CMK (cell line): Measurements from ENCODE around the gene ENG.
"Not testable (repeated sequence)": the region's sequence is repeated elsewhere in the genome, so short reads cannot be mapped to it uniquely, and the experiment has no call there.

ENCODE experiments used
- DNase-seq: peaks from one replicate; pipeline ENCODE4 v3.0.0-alpha.2; 2010; ENCODE audit warnings: low read depth

Gene ENG

GRCh38 chr9:127865645-127866464 is 11.4 kb upstream of the ENG start:
- DNase-seq, result no peak

GRCh38 chr9:127863191-127863621 is 8.7 kb upstream of the ENG start:
- DNase-seq, result no peak

DNA sequence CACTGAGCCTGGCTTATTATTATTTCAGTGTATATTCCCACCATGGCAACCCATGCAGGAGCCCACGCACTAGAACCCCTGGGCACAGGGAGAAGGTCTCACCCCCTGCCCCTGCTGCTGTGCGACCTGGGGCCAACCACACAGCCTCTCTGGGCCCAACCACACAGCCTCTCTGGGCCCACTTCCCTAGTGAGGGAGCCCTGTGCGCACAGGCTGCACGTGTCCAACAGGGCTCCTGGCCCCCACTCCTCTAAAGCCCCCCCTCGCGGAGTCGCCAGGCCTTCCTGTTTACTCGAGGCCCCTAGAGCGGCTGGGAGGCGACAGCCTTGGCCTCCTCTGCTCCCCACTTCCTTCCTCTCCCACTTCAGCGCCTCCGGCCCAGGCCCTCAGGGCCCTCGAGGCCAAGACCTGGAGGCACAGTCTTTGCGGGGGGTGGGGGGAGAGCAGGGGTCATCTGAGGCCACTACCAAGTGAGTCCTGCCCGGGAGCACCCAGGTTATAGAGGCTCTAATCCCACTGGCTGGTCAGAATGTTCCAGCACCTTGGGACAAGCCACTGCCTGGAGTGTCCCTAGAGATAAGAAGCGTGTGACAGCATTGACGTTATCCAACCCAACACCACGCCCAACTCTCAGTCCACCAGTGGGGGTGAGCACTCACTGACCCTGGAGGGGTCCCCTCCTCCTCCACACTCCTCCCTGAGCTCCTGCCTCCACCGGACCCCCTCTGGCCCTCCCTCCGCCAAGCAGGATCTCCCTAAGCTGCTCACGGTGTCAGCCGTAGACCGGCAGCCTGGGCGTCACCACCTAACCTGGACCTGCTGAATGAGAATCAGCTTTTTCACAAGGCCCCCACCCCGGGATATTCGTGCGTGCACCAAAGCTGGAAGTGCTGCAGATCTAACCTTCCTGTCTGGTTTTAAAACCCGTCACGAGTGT is 7.9 kb upstream of the ENG start:
- peak; percentile 96 for DNase-seq

DNA sequence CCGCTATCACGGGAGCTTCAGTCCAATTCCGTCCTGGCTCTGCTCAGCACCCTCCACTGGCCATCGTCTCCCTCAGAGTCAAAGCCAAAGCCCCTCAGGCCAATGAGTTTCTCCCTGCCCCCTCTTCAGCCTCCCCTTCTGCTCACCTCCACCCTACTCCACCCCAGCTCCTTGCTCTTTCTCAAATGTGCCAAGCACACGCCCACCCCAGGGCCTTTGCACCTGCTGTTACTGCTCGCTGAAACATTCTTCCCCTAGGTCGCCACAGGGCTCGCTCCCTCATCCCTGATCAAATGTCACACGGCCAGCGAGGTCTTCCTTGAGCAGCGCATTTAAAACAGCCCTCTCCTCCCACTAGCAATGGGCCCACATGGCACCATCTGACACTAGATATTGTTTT is 6.3 kb upstream of the ENG start:
- no peak for DNase-seq

GRCh38 chr9:127860260-127860659 is 5.8 kb upstream of the ENG start:
- no peak for DNase-seq

DNA sequence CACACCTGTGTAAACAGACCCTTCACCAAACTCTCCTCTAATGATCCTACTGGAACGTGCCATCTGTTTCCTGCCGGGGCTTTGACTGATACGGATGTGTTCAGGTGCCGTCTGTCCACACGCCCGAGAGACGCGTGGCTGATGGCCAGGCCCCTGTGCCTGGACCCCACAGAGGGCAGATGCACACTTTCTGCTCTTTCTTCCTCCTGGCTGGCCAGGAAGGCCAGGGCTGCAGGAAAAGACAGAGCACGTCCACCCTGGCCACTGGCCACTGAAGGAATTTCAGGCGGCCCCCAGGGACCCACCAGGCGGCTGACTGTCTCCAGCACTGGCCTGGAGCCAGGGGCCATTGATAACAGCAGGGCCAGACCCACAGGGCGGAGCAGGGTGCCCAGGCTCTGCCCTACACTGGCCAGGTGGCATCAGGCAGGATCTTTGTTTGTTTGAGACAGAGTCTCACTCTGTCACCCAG is 3.6 kb upstream of the ENG start:
- peak; percentile 48 for DNase-seq

DNA sequence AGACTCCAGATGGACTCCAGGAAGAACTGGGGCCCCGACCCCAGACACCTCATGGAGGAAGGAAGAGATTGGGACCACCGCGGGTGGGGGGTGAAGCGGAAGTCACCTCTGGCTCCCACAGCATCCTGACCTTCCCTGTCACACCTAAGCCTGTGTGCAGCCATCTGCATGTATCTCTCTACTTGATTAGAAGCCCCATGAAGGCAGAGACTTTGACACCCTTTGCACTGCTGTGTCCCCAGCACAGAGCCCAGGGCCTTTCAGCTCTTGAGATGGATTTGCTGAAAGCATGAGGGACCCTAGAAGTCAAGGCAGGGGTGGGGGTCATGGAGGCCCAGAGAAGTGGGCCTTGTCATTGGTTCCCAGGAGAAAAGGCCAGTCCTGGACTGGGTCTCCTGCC is 2.8 kb upstream of the ENG start:
- DNase-seq, result no peak

GRCh38 chr9:127856729-127857116 is 2.3 kb upstream of the ENG start:
- DNase-seq, result no peak

DNA sequence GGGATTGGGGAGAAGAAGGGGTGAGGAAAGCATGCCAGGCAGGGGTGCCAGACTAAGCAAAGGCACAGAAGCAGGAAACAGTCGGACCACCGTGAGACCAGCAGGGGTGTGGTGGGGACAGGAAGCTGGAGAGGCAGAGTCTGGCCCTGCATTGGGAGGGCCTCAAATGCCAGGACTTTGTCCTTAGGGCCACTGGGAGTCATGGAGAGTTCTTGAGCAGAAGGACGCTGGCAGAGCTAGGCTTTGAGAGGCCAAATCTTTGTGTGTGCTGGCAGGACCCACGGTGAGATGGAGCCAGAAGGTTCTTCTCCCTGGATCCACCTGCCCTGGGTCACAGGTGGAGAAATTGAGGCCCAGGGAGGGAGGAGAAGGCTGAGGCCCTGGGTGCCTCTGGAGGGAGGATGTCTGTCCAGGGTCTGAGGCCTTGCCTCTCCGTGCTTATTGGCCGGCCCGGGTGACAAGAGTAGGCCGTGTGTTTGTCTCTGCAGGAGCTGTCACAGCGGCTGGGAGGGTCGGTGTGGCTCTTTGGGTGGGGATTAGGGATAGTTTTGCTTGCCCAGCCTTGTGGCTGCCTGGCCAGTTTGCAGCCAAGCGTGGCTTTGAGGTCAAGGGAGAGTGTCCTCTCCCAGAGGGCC is 1.8 kb upstream of the ENG start:
- DNase-seq, result no peak

DNA sequence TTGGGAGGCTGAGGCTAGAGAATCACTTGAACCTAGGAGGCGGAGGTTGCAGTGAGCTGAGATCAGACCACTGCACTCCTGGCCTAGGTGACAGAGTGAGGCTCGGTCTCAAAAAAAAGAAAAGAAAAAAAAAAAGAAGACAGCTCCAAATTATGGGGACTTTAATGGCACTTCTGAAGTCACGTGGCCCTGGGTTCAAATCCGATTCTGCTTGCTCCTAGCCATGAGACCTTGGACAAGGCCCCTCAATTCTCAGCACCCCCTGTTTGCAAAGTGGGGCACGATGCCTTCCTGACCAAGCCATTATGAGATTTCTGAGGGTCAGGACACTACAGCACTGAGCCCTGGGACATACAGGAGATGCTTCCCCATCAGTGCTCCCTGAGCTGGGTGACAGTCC is 1.1 kb upstream of the ENG start:
- no peak for DNase-seq

GRCh38 chr9:127854960-127855359 is 502 bp upstream of the ENG start:
- no peak for DNase-seq

GRCh38 chr9:127853312-127854183 is 910 bp downstream of the ENG start:
- no peak for DNase-seq

- no peak for DNase-seq
Measured at GRCh38 chr9:127852829-127853228, 1.6 kb downstream of the ENG start.

GRCh38 chr9:127850286-127850830 is 4.1 kb downstream of the ENG start:
- DNase-seq, result no peak

DNA sequence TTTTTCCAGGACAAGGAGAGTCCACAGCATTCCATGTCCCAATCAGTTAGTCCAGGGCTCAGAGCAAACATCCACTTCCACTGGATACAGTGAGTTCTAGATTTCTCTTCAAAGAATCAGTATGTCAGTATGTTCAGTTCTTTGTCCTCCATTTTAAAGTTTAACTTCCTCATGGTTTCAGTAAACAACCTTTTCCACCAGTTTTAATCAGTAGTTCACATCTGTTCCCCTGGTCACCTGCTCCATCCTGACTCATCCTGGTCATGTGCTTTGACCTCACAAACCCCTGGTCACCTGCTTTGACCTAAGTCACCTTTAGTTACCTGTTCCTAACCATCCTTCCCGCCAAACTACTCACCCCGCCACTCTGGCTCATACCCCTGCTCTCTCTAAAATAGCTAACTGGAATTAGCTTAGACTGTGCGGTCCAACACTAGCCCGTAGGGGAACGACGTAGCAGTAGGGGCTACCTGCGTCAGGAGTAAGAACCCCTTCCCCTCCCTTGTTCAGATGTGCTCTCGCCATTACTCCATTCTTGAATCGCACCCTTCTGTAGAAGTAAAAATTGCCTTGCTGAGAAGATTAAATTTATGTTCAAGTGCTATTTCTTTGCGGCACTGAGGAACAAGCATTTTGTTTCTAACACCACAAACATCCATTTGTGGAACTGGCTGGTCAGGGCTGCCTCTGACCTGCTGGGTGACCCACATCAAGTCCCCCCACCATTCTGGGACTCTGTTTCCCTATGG is 5.5 kb downstream of the ENG start:
- no peak for DNase-seq

DNA sequence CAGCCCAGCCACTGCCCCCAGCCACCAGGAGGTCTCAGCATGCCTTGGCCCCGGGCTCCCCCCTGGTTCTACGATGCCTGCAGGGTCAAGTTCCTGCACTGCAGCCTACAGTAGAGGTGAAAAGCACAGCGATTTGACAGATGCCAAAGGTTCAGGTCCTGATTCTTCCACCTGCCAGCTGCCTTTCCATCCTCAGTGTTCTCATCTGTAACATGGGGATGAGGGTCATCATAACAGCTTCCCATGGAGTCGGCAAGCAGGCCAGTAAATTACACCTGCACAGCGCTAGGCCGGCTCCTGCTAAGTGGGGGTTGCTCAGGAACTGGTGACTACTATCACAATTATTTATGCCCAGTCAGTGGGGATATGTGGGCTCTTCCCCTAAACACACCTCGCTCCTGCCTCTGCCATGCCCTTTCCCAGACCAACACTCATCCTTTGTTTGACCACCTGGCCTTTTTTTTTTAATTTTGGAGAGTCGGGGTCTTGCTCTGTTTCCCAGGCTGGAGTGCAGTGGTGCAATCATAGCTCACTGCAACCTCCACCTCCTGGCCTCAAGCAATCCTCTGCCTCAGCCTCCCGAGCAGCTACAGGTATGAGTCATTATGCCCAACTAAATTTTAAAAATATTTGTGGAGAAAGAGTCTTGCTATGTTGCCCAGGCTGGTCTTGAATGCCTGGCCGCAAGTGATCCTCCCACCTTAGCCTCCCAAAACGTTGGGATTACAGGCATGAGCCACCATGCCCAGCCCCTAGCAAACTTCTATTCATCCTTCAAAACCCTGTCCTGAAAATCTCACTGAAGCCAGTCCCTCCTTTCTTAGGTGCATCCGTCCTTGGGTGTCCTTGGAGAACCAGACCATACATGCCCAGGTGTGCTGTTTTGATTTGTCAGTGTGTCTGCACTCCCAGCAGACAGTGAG is 6.4 kb downstream of the ENG start:
- DNase-seq, result no peak

GRCh38 chr9:127847178-127847510 is 7.3 kb downstream of the ENG start:
- no peak for DNase-seq

DNA sequence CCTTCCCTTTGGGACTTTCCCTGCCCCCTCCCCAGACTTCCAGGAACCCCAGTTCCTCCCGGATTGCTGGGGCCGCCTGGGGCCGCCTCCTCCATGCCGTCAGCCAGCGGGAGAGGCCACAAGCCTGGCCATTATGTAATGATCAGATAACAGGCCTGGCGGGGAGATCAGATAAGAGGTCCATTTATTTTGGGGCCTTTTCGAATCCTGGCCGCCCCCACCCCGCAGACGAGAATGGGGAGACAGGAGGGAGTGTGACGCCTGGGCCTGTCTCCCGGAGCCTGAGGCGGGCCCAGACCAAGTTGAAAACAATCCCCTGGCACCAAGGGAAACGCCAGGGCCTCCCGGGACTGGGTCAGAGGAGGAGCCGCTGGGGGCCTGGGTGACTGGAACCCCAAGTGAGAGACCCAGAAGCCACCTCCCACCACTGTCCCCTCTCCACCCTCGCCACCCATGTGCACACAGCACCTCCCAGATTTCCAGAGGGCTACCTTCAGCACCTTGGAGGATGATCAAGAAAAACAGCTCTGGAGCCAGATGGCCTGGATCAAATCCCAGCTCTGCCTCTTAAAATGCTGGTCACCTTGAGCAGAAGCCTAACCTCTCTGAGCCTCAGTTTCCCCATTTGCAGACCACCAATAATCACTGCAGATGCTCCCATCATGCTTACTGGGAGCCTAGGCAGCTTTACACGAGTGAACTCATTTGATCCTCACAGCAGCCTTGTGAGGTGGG is 7.8 kb downstream of the ENG start:
- no peak for DNase-seq

GRCh38 chr9:127845619-127846018 is 8.8 kb downstream of the ENG start:
- not testable (repeated sequence) for DNase-seq
